NCI-H1930 (cell line): ENCODE results near the gene BAD.

Source experiments
- DNase-seq, 2 experiments: peaks; one replicate each; lab custom pipeline; 2025; lab: John Stamatoyannopoulos, UW

The BAD gene

GRCh38 chr11:64275841-64276240, 8.6 kb downstream of the BAD start:
- no peak for DNase-seq

GRCh38 chr11:64275031-64275800, 9.2 kb downstream of the BAD start:
- no peak for DNase-seq

GRCh38 chr11:64269540-64270220, 14.8 kb downstream of the BAD start:
- peak; percentile 98 to 99 for DNase-seq

GRCh38 chr11:64268893-64269539, 15.4 kb downstream of the BAD start:
- no peak for DNase-seq

GRCh38 chr11:64268025-64268892, 16.2 kb downstream of the BAD start:
- no peak for DNase-seq

- DNase-seq, result no peak
These were observed 17.1 kb downstream of the BAD start for GRCh38 chr11:64267207-64267945.

GRCh38 chr11:64266339-64266738, 18.1 kb downstream of the BAD start:
- no peak for DNase-seq

- DNase-seq, result no peak
These were observed 19.0 kb downstream of the BAD start for GRCh38 chr11:64265176-64266160.

- no peak for DNase-seq
These were observed 20.1 kb downstream of the BAD start for GRCh38 chr11:64264371-64264852.

- no peak for DNase-seq
These were observed 20.5 kb downstream of the BAD start for GRCh38 chr11:64263947-64264317.

GRCh38 chr11:64263021-64263946, 21.2 kb downstream of the BAD start:
- no peak for DNase-seq

- DNase-seq, result no peak
These were observed 22.0 kb downstream of the BAD start for GRCh38 chr11:64262271-64263002.

- DNase-seq, result no peak
These were observed 22.8 kb downstream of the BAD start for GRCh38 chr11:64261556-64262080.

- no peak for DNase-seq
These were observed 24.2 kb downstream of the BAD start for GRCh38 chr11:64260147-64260708.

- no peak for DNase-seq
These were observed 24.9 kb downstream of the BAD start for GRCh38 chr11:64259533-64260067.

GRCh38 chr11:64258946-64259532, 25.4 kb downstream of the BAD start:
- no peak for DNase-seq

- DNase-seq, result no peak
These were observed 26.1 kb downstream of the BAD start for GRCh38 chr11:64258356-64258755.
